ENCODE measurements around the gene IL3RA.

Gene IL3RA

DNA sequence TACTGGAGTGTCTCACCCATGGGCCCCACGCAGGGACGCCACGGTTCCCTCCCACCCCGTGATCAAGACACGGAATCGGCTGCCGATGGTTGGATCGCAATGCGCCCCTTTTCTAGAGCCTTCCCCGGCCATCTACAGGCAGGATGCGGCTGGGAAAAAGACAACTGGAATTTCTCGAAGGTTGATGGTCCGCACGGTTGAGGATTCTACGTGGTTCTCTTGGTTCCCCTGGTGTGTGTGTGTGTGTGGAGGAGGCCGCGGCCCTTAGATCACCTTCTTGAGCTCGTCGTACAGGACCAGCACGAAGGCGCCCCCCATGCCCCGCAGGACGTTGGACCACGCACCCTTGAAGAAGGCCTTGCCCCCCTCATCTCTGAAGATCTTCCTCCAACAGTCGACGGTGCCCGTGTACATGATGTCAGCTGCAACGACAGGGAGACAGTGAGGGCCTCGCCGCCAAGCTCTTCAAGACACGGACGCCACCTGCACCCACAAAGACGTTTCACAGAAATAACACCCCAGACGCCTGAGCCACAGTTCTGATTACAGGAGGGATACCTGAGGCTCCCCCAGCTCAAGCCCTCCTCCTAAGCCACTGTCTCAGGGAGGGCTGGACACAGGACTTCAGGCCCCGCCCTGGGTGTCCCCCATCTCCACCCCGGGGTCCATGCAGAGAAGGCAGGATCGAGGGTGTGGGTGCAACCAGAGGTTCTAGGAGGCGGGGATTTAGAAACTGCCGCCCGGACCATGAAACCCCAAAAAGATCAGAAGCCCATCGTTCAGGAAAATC, 49.9 kb downstream of the IL3RA start:
- Histone ChIP-seq H3K4me1 (ENCODE audit: control insufficient read depth, low read length) (peaks cover 19% of the 10 kb centered on the region), H3K9me2 (replicated peaks; ENCODE audit: control insufficient read depth, low read length) (no peaks in the 10 kb centered on the region), H3K36me3 (ENCODE audit: control insufficient read depth, low read length) (peaks cover 79% of the 10 kb centered on the region), H3K9me3 (ENCODE audit: control insufficient read depth, insufficient read depth, low read length) (no peaks in the 10 kb centered on the region), H3K79me2 (ENCODE audit: control insufficient read depth, low read length) (peaks cover 44% of the 10 kb centered on the region), H3K27me3 (ENCODE audit: control insufficient read depth, low read length) (no peaks in the 10 kb centered on the region), H4K20me1 (ENCODE audit: control insufficient read depth, insufficient read depth, low read depth, low read length) (peaks cover 39% of the 10 kb centered on the region), H3K4me2 (ENCODE audit: low read length) (no peak overlapping the region), H3K27ac (ENCODE audit: low read depth, low read length) (no peak overlapping the region), H3K4me3 (ENCODE audit: low read length) (no peak overlapping the region), H3F3A (ENCODE audit: control insufficient read depth, insufficient read depth) (peaks cover 80% of the 10 kb centered on the region)
- TF ChIP-seq, protein P1, sequence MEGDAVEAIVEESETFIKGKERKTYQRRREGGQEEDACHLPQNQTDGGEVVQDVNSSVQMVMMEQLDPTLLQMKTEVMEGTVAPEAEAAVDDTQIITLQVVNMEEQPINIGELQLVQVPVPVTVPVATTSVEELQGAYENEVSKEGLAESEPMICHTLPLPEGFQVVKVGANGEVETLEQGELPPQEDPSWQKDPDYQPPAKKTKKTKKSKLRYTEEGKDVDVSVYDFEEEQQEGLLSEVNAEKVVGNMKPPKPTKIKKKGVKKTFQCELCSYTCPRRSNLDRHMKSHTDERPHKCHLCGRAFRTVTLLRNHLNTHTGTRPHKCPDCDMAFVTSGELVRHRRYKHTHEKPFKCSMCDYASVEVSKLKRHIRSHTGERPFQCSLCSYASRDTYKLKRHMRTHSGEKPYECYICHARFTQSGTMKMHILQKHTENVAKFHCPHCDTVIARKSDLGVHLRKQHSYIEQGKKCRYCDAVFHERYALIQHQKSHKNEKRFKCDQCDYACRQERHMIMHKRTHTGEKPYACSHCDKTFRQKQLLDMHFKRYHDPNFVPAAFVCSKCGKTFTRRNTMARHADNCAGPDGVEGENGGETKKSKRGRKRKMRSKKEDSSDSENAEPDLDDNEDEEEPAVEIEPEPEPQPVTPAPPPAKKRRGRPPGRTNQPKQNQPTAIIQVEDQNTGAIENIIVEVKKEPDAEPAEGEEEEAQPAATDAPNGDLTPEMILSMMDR (IDR thresholded peaks at IDR 0.05; ENCODE audit: low read depth, low read length, poor library complexity, severe bottlenecking) = no peak
- TF ChIP-seq EZH2phosphoT487 (IDR thresholded peaks at IDR 0.05; ENCODE audit: borderline replicate concordance, low read length) = no peak

DNA sequence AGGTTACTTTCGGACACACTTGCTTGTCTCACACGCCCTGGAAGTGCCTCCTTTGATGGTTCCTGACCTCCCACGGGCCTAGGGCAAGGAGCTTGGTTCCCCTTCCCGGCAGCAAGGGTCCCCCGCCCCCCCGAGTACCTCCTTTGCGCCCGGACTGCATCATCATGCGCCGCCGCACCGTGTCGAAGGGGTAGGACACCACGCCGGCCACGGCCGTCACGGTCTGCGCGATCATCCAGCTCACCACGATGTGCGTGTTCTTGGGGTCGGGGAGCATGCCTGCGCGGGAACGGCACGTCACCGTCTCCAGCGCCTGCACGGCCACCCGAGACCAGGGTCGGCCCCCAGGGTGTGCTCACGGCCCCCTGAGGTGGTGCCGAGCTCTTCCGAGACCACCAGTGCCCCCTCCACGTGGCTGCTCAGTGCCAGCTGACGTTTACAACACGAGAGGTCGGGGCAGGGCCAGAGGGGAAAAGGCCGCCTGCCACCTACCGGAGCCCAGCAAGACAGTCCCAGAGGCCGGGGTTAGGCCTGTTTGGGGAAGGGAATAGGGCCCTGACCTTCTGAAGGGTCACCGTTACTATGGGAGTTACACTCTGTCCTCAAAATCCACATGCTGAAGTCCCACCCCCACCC, 50.7 kb downstream of the IL3RA start:
- Histone ChIP-seq H3K27ac (ENCODE audit: low read depth, low read length) (no peak overlapping the region), H3F3A (ENCODE audit: control insufficient read depth, insufficient read depth) (peaks cover 75% of the 10 kb centered on the region)
- TF ChIP-seq, protein P1 (IDR thresholded peaks at IDR 0.05; ENCODE audit: low read depth, low read length, poor library complexity, severe bottlenecking) = no peak
- TF ChIP-seq EZH2phosphoT487 (IDR thresholded peaks at IDR 0.05; ENCODE audit: borderline replicate concordance, low read length) = no peak

DNA sequence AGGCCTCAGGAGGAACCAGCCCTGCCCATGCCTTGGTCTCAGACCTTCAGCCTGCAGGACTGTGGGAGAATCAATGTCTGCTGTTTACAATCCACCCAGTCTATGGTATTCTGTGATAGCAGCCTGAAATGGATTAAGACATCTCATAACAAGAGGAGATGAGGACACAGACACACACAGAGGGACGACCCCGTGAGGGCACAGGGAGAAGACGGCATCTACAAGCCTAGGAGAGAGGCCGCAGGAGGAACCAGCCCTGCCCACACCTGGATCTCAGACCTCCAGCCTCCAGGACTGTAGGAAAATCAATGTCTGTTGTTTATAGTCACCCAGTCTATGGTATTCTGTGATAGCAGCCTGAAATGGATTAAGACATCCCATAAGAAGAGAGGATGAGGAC, 52.1 kb downstream of the IL3RA start:
- peaks cover 62% of the 10 kb centered on the region for H3F3A ChIP-seq (ENCODE audit: control insufficient read depth, insufficient read depth)
- no peaks in the 10 kb centered on the region for H3K9me3 ChIP-seq (ENCODE audit: control insufficient read depth, insufficient read depth, low read length)
- peaks cover 61% of the 10 kb centered on the region for H3K79me2 ChIP-seq (ENCODE audit: control insufficient read depth, low read length)
- H3K27me3 ChIP-seq (ENCODE audit: control insufficient read depth, low read length) = no peaks in the 10 kb centered on the region
- H3K4me1 ChIP-seq (ENCODE audit: control insufficient read depth, low read length) = peaks cover 25% of the 10 kb centered on the region
- H3K27ac ChIP-seq (ENCODE audit: low read depth, low read length) = no peak overlapping the region
- no peak overlapping the region for H3K4me2 ChIP-seq (ENCODE audit: low read length)
- peaks cover 39% of the 10 kb centered on the region for H4K20me1 ChIP-seq (ENCODE audit: control insufficient read depth, insufficient read depth, low read depth, low read length)
- peaks cover 82% of the 10 kb centered on the region for H3K36me3 ChIP-seq (ENCODE audit: control insufficient read depth, low read length)
- H3K4me3 ChIP-seq (ENCODE audit: low read length) = no peak overlapping the region
- no peaks in the 10 kb centered on the region for H3K9me2 ChIP-seq (replicated peaks; ENCODE audit: control insufficient read depth, low read length)
- TF ChIP-seq, protein P1 (IDR thresholded peaks at IDR 0.05; ENCODE audit: low read depth, low read length, poor library complexity, severe bottlenecking) = no peak
- no peak for TF ChIP-seq EZH2phosphoT487 (IDR thresholded peaks at IDR 0.05; ENCODE audit: borderline replicate concordance, low read length)

More for the DNA sequence above, 50.7 kb downstream of the IL3RA start:
- H3K4me1 ChIP-seq (ENCODE audit: control insufficient read depth, low read length) = peaks cover 19% of the 10 kb centered on the region
- H3K79me2 ChIP-seq (ENCODE audit: control insufficient read depth, low read length) = peaks cover 48% of the 10 kb centered on the region
- no peak overlapping the region for H3K4me3 ChIP-seq (ENCODE audit: low read length)
- H3K9me2 ChIP-seq (replicated peaks; ENCODE audit: control insufficient read depth, low read length) = no peaks in the 10 kb centered on the region
- H4K20me1 ChIP-seq (ENCODE audit: control insufficient read depth, insufficient read depth, low read depth, low read length) = peaks cover 39% of the 10 kb centered on the region
- H3K4me2 ChIP-seq (ENCODE audit: low read length) = no peak overlapping the region
- no peaks in the 10 kb centered on the region for H3K9me3 ChIP-seq (ENCODE audit: control insufficient read depth, insufficient read depth, low read length)
- H3K36me3 ChIP-seq (ENCODE audit: control insufficient read depth, low read length) = peaks cover 83% of the 10 kb centered on the region
- H3K27me3 ChIP-seq (ENCODE audit: control insufficient read depth, low read length) = no peaks in the 10 kb centered on the region
